Astrocyte (in vitro differentiated cells and primary cell): Measurements from ENCODE around the gene JPH3. TPM values are rescaled to one million over a fixed set of nuclear protein-coding genes. Genes with fewer than 3 reads are reported as not detected.

ENCODE experiments used
- DNase-seq: peaks from one replicate; pipeline ENCODE4 v3.0.0-alpha.2; 2010; ENCODE audit warnings: low read depth
- FAIRE-seq: peaks from 2 replicates; lab custom pipeline; 2011; peaks lifted over from hg19 to GRCh38; lab: Jason Lieb, UNC
- H2AFZ ChIP-seq: 2 replicates; pipeline ENCODE4 v1.6.0; 2012; ENCODE audit warnings: low read depth, low read length, inconsistent platforms
- H3K27ac ChIP-seq: 2 replicates; pipeline ENCODE4 v1.5.1; 2011; ENCODE audit warnings: low read depth, low read length, inconsistent platforms
- H3K27me3 ChIP-seq: 2 replicates; pipeline ENCODE4 v1.6.0; 2011; ENCODE audit warnings: low read length, inconsistent platforms; ENCODE audit not compliant: insufficient read depth
- H3K36me3 ChIP-seq: 2 replicates; pipeline ENCODE4 v1.5.1; 2011; ENCODE audit warnings: low read length, inconsistent platforms; ENCODE audit not compliant: insufficient read depth
- H3K4me1 ChIP-seq: 2 replicates; pipeline ENCODE4 v1.5.1; 2011; ENCODE audit warnings: low read length, inconsistent platforms; ENCODE audit not compliant: insufficient read depth
- H3K4me2 ChIP-seq: 2 replicates; pipeline ENCODE4 v1.6.0; 2012; ENCODE audit warnings: low read length, inconsistent platforms
- H3K4me3 ChIP-seq: 2 replicates; pipeline ENCODE4 v1.5.1; 2011; ENCODE audit warnings: low read depth, mild to moderate bottlenecking, low read length, inconsistent platforms; ENCODE audit not compliant: insufficient read depth
- H3K79me2 ChIP-seq: 2 replicates; pipeline ENCODE4 v1.6.0; 2012; ENCODE audit warnings: mild to moderate bottlenecking, low read length, inconsistent platforms; ENCODE audit not compliant: insufficient read depth
- H3K9ac ChIP-seq: 2 replicates; pipeline ENCODE4 v1.6.0; 2012; ENCODE audit warnings: mild to moderate bottlenecking, low read length, inconsistent platforms
- H3K9me3 ChIP-seq: 2 replicates; pipeline ENCODE4 v1.5.1; 2012; ENCODE audit warnings: low read depth, mild to moderate bottlenecking, low read length, inconsistent platforms; ENCODE audit not compliant: insufficient read depth
- H4K20me1 ChIP-seq: 2 replicates; pipeline ENCODE4 v1.6.0; 2012; ENCODE audit warnings: low read length, inconsistent platforms; ENCODE audit not compliant: insufficient read depth
- H3K27ac Mint-ChIP-seq: one replicate; pipeline ENCODE4 v1.8.0; 2021; ENCODE audit warnings: mild to moderate bottlenecking, mixed read lengths; ENCODE audit not compliant: unreplicated experiment
- H3K27me3 Mint-ChIP-seq: one replicate; pipeline ENCODE4 v1.8.0; 2021; ENCODE audit warnings: low read depth, mixed read lengths; ENCODE audit not compliant: unreplicated experiment
- H3K36me3 Mint-ChIP-seq: one replicate; pipeline ENCODE4 v1.8.0; 2021; ENCODE audit warnings: low read depth, mixed read lengths; ENCODE audit not compliant: unreplicated experiment
- H3K4me1 Mint-ChIP-seq: one replicate; pipeline ENCODE4 v1.8.0; 2021; ENCODE audit warnings: low read depth, mixed read lengths; ENCODE audit not compliant: unreplicated experiment
- H3K4me3 Mint-ChIP-seq: one replicate; pipeline ENCODE4 v1.8.0; 2021; ENCODE audit warnings: mild to moderate bottlenecking, moderate library complexity, mixed read lengths; ENCODE audit not compliant: unreplicated experiment
- H3K9me3 Mint-ChIP-seq: one replicate; pipeline ENCODE4 v1.8.0; 2021; ENCODE audit warnings: mild to moderate bottlenecking, mixed read lengths; ENCODE audit not compliant: unreplicated experiment
- EZH2 ChIP-seq: IDR thresholded peaks from 2 replicates; pipeline ENCODE4 v1.6.1; 2012; ENCODE audit warnings: mild to moderate bottlenecking, low read length, inconsistent platforms; ENCODE audit not compliant: insufficient read depth
- total RNA-seq: library from RNA; stranded (reverse); gene quantifications from 2 replicates; pipeline ENCODE4 v1.2.1, GENCODE V29; 2021
- TF ChIP-seq, protein P1 (sequence below): IDR thresholded peaks from 2 replicates; pipeline ENCODE4 v1.5.1; 2011; ENCODE audit warnings: low read depth, mild to moderate bottlenecking, inconsistent platforms, low read length, moderate library complexity; ENCODE audit not compliant: insufficient read depth

Gene JPH3
- total RNA-seq, 1 donor from 2014 or later = 8.6 TPM

DNA sequence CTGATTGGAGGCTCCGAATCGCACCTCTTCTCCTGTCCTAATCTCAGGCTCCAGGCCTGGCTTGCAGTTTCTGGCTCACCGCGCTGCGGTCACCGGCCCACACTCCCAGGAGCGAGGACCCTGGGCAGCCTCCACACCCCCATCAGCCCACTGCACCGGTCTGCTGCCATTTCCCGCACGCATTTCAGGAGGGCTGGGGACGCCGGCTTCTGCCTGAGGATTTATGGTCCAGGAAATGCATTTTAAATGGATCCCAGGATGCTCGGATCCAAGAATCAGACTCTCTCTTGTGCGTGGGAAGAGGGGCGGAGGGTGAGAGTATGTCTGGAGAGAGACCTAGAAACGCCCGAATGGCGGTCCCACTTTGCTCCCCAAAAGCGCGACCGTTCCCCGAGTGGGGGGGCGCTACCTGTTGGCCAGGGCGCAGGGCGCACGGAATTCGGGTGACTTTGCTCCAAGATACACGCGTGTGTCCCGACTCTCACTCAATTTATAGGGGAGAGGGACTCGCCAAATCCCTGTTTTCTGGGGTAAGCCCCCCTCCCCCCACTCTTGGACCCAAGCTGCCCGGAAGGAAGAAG lies 817 bp upstream of the JPH3 start:
- peaks cover 39% of the 10 kb centered on the region for H3K27me3 Mint-ChIP-seq
- H3K27ac Mint-ChIP-seq = no peak overlapping the region
- Histone ChIP-seq H4K20me1 (no peaks in the 10 kb centered on the region), H3K27me3 (peaks cover 71% of the 10 kb centered on the region), H3K9ac (no peak overlapping the region), H3K27ac (no peak overlapping the region), H3K9me3 (peaks cover 3% of the 10 kb centered on the region), H3K36me3 (no peaks in the 10 kb centered on the region), H3K4me2 (no peak overlapping the region), H3K4me1 (no peaks in the 10 kb centered on the region), H3K4me3 (no peak overlapping the region), H3K79me2 (no peaks in the 10 kb centered on the region), H2AFZ (no peak overlapping the region)
- H3K9me3 Mint-ChIP-seq = peaks cover 2% of the 10 kb centered on the region
- FAIRE-seq (no peak), DNase-seq (no peak)
- H3K4me1 Mint-ChIP-seq = no peaks in the 10 kb centered on the region
- peaks cover 1% of the 10 kb centered on the region for H3K36me3 Mint-ChIP-seq
- TF ChIP-seq, protein P1, sequence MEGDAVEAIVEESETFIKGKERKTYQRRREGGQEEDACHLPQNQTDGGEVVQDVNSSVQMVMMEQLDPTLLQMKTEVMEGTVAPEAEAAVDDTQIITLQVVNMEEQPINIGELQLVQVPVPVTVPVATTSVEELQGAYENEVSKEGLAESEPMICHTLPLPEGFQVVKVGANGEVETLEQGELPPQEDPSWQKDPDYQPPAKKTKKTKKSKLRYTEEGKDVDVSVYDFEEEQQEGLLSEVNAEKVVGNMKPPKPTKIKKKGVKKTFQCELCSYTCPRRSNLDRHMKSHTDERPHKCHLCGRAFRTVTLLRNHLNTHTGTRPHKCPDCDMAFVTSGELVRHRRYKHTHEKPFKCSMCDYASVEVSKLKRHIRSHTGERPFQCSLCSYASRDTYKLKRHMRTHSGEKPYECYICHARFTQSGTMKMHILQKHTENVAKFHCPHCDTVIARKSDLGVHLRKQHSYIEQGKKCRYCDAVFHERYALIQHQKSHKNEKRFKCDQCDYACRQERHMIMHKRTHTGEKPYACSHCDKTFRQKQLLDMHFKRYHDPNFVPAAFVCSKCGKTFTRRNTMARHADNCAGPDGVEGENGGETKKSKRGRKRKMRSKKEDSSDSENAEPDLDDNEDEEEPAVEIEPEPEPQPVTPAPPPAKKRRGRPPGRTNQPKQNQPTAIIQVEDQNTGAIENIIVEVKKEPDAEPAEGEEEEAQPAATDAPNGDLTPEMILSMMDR = no peak
- TF ChIP-seq EZH2 = peak; percentile 89
- H3K4me3 Mint-ChIP-seq = peak overlapping the region; percentile 72

- no peaks in the 10 kb centered on the region for H3K36me3 ChIP-seq
- Mint-ChIP-seq H3K4me1 (no peaks in the 10 kb centered on the region), H3K27ac (peak overlapping the region; percentile 18), H3K9me3 (peaks cover 2% of the 10 kb centered on the region), H3K4me3 (peak overlapping the region; percentile 90), H3K27me3 (peaks cover 42% of the 10 kb centered on the region), H3K36me3 (peaks cover 6% of the 10 kb centered on the region)
- no peak overlapping the region for H3K9ac ChIP-seq
- no peaks in the 10 kb centered on the region for H4K20me1 ChIP-seq
- H2AFZ ChIP-seq = no peak overlapping the region
- DNase-seq (no peak), FAIRE-seq (no peak)
- H3K4me3 ChIP-seq = no peak overlapping the region
- peaks cover 3% of the 10 kb centered on the region for H3K9me3 ChIP-seq
- TF ChIP-seq, protein P1 = no peak
- peak; percentile 98 for TF ChIP-seq EZH2
- no peak overlapping the region for H3K27ac ChIP-seq
- peaks cover 79% of the 10 kb centered on the region for H3K27me3 ChIP-seq
- no peaks in the 10 kb centered on the region for H3K79me2 ChIP-seq
- H3K4me2 ChIP-seq = peak overlapping the region; percentile 59
- H3K4me1 ChIP-seq = no peaks in the 10 kb centered on the region
Observed at GRCh38 chr16:87602821-87603683, 744 bp downstream of the JPH3 start.
